GM12874 (cell line): Measurements from ENCODE around the gene ANKRD52.

Source experiments
- TF ChIP-seq, protein P1 (sequence below): IDR thresholded peaks from 2 replicates; pipeline ENCODE4 v1.5.1; 2011; ENCODE audit warnings: low read depth, mild to moderate bottlenecking, control low read depth, low read length, moderate library complexity; ENCODE audit not compliant: insufficient read depth

The ANKRD52 gene

DNA sequence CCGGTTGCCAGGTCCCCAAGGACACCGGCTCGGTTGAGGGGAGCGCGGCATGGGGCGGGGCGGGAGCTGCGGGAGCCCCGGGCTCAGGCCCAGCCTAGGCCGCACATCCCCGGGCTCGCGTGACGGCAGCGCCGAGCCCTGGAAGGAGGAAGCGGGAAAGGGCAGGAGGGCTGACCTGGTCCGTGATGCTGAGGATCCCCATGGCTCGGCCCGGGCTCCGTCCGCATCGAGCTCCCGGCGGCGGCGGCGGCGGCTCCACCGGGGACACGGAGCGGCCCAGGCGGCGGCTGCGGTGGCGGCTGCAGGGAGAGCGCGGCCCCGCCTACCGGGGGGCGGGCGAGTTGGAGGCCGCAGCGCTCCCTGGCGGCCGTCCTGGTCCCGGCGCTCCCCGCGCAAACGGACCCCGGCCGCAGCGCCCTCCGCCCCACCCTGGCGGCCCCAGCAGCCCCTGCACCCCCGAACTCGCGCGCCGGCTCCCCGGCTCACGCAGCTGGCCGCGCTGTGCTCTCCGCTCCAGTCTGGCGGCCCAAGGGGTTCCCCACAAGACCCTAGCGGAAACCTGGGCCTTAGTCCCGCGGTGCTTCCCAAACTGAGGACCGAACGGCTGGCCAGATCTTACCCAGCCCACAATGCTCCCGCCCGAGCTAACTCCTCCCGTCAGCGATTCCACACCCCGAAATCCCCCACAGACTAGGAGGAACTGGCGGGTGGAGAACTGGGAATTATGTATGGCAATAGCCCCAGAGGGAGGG, at the start of gene ANKRD52:
Gene ANKRD52 (minus strand): TSS at position 317 of the 752 bp plus-strand sequence. CDS start 115 bp downstream, at position 202.
- TF ChIP-seq, protein P1, sequence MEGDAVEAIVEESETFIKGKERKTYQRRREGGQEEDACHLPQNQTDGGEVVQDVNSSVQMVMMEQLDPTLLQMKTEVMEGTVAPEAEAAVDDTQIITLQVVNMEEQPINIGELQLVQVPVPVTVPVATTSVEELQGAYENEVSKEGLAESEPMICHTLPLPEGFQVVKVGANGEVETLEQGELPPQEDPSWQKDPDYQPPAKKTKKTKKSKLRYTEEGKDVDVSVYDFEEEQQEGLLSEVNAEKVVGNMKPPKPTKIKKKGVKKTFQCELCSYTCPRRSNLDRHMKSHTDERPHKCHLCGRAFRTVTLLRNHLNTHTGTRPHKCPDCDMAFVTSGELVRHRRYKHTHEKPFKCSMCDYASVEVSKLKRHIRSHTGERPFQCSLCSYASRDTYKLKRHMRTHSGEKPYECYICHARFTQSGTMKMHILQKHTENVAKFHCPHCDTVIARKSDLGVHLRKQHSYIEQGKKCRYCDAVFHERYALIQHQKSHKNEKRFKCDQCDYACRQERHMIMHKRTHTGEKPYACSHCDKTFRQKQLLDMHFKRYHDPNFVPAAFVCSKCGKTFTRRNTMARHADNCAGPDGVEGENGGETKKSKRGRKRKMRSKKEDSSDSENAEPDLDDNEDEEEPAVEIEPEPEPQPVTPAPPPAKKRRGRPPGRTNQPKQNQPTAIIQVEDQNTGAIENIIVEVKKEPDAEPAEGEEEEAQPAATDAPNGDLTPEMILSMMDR = peak; percentile 81

DNA sequence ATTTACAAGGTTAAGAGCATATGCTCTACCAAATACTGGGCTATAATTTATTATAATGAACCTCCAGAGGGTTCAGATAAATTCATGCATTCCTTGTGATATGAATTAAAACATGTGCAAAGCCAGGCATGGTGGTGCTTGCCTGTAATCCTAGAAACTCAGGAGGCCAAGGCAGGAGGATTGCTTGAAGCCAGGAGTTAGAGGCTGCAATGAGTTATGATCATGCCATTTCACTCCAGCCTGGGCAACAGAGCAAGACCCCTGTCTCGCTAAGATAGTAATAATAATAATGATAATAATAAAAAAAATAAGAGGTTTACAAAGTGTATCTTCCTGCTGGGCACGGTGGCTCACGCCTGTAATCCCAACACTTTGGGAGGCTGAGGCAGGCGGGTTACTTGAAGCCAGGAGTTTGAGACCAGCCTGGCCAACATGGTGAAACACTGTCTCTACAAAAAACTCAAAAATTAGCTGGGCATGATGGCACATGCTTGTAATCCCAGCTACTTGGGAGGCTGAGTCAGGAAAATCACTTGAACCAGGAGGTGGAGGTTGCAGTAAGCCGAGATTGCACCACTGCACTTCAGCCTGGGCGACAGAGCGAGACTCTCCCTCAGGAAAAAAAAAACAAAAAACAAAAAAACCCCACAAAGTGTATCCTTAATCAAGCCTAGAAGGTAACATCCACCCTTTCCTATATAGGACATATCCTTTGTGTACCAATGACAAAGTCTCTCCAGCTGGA, 49.2 kb upstream of the ANKRD52 start:
- TF ChIP-seq, protein P1 = no peak

DNA sequence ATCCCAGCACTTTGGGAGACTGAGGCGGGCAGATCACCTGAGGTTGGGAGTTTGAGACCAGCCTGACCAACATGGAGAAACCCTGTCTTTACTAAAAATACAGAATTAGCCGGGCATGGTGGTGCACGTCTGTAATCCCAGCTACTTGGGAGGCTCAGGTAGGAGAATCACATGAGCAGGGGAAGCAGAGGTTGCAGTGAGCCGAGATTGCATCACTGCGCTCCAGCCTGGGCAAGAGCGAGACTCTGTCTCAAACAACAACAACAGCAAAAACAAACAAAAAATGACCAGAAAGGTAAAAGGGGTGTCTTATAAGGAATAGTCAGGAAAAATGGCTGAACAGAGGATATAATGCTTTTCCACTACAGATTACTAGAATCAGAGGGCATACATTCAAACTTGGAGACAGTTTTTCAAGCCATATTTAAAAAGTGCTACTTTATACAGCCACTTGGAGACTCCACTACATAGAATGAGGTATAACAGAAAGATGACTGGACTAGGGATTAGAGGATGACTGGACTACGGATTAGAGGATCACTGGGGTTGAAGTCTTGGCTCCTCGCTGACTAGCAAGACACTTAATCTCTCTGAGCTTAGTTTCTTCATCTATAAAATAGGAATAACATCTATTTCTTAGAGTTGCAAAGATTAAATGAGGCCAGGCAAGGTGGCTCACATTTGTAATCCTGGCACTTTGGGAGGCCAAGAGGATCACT, 46.8 kb upstream of the ANKRD52 start:
- TF ChIP-seq, protein P1 = no peak

DNA sequence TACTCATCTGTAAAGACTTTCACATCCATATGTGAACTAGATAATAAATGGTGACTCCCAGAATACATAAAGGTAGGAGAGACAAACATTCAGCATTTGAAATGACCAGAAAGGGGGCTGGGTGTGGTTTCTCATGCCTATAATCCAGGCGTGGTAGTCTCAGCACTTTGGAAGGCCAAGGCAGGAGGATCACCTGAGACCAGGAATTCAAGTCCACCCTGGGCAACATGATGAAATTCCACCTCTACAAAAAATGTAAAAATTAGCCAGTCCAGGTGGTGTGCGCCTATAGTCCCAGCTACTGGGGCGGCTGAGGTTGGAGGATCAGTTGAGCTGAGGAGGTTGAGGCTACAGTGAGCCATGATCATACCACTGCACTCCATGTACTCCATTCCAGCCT, 46.1 kb upstream of the ANKRD52 start:
- TF ChIP-seq, protein P1 = no peak

DNA sequence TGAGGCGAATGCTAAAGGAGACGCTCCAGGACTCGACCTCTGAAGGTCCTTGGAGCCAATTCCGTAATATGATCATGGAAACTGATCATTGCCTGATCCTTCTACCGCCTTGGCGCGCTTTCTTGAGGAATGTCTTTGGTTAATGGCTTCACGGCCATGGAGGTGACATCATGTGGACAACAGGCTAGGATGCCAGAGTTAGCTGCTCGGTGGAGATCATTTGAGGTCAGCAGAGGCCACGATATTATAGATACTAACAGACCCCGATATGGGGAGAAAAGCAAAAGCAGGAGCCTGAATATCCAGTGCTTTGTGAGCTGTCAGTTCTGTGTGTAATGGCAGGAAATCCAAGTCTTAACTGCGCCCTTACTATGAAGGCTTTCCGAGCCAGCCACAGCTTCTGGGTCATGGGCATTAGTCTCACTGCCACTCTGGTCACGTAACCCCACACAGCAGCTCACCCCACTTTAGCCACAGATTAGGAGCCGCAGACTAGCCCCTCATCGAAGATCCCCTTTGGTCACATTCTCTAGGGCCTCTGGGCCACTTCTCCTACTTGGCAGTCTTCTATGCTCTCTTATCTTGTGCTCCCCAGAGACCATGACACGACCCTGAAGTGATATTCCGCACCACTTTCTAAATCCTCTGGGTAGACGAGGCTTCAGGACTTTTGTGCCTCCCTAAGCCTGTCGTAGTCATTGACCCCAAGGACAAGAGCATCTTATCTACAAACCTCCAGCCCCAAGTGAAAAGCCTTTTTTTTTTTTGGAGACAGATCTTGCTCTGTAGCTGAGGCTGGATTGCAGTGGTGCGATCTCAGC, 42.7 kb upstream of the ANKRD52 start:
- TF ChIP-seq, protein P1 = no peak

DNA sequence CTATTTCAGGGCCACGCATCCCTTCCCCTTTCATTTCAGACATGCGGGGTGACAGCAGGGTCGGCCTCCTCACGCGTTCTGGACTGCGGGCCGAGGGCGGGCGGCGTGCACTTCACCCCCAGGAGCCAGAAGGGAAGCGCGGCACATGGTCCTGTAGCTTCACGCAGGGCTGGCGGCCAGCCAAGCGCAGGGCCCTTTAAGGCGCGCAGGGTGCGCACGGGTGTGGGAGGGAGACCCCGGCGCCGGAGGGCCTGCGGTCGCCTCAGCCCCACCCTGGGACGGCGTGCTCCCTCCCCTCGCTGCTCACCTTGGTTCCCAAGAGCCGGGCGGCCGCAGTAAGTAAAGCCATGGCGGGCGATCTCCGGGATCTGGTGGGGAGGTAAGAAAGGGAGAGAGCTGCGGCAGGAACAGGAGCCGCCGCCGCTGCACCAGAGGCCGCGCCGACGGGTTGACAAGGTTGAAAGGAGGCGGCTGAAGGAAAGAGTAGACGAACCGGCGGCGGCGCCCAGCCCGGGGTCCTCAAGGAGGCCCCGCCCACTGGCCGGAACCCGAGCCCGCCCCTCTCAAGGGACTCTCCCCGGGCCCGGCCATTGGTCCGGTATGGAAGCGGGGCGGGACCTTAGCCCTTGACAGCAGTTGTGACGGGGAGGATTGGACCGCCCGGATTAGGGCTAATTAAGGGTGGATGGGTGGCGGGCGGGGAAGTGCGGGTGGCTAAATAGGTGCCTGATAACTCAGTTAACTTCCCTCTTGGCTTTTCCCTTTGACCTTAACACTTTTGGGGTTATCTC, 41.9 kb upstream of the ANKRD52 start, which contains the start of gene CS:
Gene CS (minus strand): TSS at position 478 of the 791 bp plus-strand sequence. CDS start 129 bp downstream, at position 349.
- TF ChIP-seq, protein P1 = no peak
